HG02885 (cell line): ENCODE data around the gene VPS13C.

Experiments
- ATAC-seq: cut with Tn5 transposase; IDR thresholded peaks from one replicate; pipeline ENCODE4 v1.9.1; 2021; ENCODE audit warnings: mild to moderate bottlenecking; ENCODE audit not compliant: unreplicated experiment, poor library complexity

Gene VPS13C

DNA sequence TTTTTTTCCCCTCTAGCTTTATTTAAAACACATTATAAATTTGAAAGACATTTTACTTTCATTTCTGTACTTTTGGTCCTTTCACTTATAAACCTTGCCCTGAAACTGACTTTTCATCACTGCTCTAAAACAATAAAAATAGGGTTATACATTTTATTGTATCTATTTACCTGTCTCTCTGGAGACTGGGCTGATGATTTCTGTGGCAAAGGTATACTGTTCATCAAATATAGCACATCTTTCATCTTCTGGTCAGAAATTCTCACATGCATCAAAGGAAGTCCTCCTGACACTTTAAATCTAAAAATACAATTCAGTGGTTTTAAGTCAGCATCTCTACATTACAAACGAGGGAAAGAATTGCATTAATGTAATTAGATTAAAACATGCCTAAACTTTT lies 86.1 kb downstream of the VPS13C start:
- ATAC-seq = no peak

DNA sequence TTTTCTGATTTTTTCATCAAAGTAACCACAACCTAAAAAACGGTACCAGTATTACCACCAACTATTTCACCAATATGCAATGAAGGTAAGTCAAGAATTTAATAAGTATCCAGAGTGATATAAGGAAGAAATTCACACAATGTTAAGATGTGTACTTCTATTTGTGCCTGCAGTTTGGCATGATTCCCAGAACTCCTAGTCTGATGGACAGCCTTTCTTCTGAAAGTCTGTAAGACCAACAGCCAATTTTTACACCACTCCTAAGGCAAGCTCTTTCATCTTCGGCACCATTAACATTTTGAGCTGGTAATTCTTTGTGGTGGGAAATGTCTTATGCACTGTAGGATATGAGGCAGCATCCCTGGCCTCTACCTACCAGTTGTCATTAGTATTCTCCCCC lies 108.3 kb downstream of the VPS13C start:
- no peak for ATAC-seq

- no peak for ATAC-seq
These were observed 113.5 kb downstream of the VPS13C start for GRCh38 chr15:61946778-61947177.

DNA sequence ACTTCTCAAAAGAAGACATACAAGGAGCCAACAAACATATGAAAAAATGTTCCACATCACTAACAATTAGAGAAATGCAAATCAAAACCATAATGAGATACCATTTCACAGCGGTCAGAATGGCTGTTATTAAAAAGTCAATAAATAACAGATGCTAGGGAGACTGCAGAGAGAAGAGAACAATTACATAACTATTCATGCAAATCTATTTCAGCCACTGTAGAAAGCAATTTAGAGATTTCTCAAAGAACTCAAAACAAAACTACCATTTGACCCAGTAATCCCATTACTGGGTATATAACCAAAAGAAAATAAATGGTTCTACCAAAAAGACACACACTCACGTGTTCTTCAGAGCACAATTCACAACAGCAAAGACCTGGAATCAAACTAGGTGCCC lies 116.3 kb downstream of the VPS13C start:
- ATAC-seq = no peak

GRCh38 chr15:61938249-61938648 lies 122.0 kb downstream of the VPS13C start:
- no peak for ATAC-seq

DNA sequence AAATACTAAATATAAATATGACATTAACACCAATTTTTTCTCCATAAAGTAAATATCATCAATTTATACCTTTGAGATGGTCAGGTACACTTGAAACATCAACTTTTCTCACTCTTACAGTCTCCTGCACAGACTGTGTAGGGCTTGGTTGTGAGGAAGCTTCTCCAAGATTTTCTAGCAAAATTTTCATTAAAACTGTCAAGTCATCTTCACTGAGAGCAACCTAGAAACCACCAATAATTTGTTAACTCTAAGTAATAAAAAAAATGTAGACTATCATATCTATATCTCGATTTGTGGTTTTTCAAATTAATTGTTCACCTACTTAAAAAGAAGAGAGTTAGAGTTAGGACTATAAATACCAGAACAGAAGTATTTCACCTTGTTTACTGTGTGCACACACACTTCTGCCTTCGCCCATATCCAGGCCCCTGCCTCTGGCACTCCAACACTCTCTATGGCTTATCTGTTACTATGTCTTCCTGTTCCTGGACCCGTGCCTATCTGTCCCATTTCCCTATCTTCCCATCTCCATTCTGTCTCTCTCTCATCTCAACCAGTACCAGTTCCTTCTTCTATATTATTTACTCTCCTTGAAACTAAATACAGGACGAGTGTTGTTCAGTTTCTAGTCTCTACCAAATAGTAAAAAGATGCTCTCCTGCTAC lies 123.6 kb downstream of the VPS13C start:
- no peak for ATAC-seq

GRCh38 chr15:61935493-61935892 lies 124.8 kb downstream of the VPS13C start:
- ATAC-seq = no peak

GRCh38 chr15:61929452-61929851 lies 130.8 kb downstream of the VPS13C start:
- ATAC-seq = no peak

GRCh38 chr15:61923173-61923572 lies 137.1 kb downstream of the VPS13C start:
- ATAC-seq = no peak

DNA sequence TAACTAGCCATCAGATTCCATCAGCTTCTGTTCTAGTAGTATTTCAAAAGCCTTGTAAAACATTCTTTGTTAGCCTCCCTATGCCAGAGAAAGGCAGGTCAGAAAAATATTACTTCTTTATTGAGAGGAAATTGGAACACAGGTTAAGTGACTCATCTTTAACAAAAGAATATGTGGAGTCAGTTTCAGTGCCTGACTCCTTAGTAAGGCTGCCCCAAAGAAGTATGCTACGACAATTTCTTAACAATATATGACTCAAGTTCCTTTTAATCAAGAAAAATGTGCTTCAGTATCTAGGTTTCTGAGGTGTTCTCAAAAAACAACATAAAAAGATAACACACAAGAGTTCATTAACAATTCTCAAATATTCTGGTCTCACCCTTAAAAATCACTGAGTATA lies 139.2 kb downstream of the VPS13C start:
- no peak for ATAC-seq

- no peak for ATAC-seq
These were observed 142.8 kb downstream of the VPS13C start for GRCh38 chr15:61917457-61917856.

- ATAC-seq = no peak
These were observed 144.1 kb downstream of the VPS13C start for GRCh38 chr15:61916104-61916503.

- ATAC-seq = no peak
These were observed 144.6 kb downstream of the VPS13C start for GRCh38 chr15:61915640-61916039.

DNA sequence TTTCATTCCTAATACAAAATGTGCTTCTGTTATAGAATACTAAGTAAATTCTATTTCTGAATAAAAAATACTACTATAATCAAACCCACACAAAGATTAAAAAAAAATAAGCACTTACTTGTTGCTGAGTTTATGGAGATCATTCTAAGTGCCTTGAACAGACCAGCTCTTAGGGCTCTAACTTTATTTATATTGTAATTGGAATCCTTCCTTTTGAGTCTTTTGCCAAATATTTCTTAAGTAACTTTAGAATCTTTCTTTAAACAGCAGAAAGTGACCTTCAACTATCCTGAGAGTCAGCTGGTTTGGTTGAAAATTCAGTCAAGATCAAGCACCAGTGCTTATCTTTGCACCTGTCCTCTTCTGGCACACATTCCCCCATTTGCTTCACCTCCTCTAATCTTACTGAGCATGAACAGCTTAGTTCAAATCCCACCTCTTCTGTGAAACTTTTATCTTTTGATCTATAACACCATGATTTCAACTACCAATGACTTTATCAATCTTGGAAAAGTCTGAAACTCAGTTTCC lies 149.3 kb downstream of the VPS13C start:
- ATAC-seq = no peak

DNA sequence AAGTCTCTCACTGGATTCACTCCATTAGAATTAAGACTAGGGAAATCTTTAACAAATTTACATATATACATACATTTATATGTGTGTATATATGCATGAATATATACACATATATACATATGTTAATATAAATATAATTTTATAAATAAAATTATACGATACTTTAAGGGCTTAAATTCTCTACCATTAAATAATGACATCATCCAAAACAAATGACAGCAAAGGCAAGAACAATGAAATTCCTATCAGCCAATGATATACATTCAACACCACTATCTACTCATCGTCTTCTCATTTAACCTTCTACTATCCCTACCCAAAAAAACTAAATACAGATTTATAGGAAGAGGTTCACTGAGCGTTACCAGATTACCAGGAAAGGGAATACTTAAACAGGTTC lies 152.0 kb downstream of the VPS13C start:
- no peak for ATAC-seq

GRCh38 chr15:61907753-61908086 lies 152.5 kb downstream of the VPS13C start:
- ATAC-seq = no peak

DNA sequence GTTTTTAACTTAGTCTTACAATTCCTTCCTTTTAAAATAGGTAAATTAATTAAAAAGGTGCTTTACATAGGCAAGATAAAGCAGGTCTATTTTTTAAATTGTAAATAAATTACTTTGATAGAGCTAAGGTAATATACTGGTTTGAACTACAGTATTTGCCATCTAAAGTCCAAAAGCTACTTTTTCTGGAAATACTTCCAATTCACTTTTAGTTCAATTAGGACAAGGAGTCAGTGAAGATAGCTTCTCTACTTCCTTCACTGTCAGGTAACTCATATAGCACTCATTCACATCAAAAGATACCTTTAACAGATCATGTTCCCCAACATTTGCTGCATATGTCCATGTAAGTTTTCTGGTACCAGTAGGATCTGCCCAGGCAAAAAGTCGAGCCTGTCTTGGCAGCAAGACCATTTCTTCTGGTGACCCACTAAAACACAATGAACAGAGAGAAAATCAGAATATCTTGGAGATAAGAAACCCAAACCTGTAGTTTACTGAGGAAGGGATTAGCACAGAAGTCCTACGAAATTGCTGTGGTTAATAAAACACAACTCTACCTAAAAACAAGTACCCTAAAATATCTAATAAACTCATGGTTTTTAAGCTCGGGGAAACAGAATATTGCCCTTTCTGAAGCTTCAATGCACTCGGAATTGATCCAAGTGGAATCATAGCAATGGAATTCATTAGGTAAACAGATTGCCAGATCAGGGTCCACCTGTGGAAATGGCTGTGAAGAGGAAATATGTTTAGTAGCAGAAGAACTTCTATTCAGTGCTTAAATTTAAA lies 153.1 kb downstream of the VPS13C start:
- no peak for ATAC-seq

DNA sequence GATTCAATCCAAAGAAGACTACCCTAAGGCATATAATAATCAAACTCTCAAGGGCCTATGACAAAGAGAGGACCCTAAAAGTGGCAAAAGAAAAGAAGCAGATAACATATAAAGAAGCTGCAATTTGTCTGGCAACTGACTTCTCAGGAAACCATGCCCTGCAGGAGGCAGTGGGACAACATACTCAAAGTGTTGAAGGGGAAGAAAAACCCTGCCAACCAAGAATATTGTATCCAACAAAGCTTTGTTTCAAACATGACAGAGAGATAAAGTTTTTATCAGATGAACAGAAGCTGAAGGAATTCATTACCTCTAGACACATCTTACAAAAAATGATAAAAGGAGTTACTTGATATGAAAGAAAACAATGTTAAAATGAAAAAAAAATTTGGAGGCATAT lies 167.1 kb downstream of the VPS13C start:
- ATAC-seq = no peak

- ATAC-seq = no peak
These were observed 168.1 kb downstream of the VPS13C start for GRCh38 chr15:61892140-61892539.

GRCh38 chr15:61890106-61890505 lies 170.1 kb downstream of the VPS13C start:
- ATAC-seq = no peak

DNA sequence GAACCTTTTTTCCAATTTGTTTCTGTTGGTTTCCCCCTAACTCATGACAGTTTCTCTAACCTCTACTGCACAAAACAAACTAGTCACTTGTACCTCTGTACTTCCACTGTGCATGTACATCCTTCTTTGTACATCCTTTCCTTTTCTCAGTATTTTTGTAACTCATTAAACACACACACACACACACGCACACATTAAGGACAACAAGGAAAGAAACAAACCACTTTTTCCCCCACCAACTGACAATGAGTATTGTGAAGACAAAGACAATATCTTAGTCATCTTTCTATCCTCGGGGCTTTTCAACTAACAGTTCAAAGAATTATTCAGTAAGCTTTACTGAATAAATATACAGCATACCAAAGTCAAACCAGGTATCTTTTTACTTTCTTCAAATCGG lies 170.5 kb downstream of the VPS13C start:
- ATAC-seq = no peak
